Caco-2 (cell line): ENCODE results near the gene IRGQ. TPM values are rescaled to one million over a fixed set of nuclear protein-coding genes. Genes with fewer than 3 reads are reported as not detected.

Experiments
- BruUV-seq: library from RNA; stranded (reverse); fragments of 400-500 nt; replicated peaks from 2 replicates; lab custom pipeline; 2021; lab: Mats Ljungman, UMichigan
- CTCF ChIA-PET: fragments of 300-600 bp; sonication (Branson Sonifier 250); formaldehyde crosslinking; loops from one replicate; lab custom pipeline; 2022; ENCODE audit warnings: antibody characterized with exemption; lab: Charles Lee
- POLR2A ChIA-PET: fragments of 300-600 bp; sonication (Branson Sonifier 250); formaldehyde crosslinking; loops from one replicate; lab custom pipeline; 2022; ENCODE audit warnings: antibody characterized with exemption; lab: Charles Lee
- DNase-seq, 2 experiments: peaks; one replicate each; pipeline versions ENCODE4 v3.0.0 to v3.0.0-alpha.2; 2020 to 2022
- H3K27me3 ChIP-seq: replicated peaks from 2 replicates; pipeline ENCODE4 v1.6.0; 2011; ENCODE audit warnings: low read length; ENCODE audit not compliant: control insufficient read depth, insufficient read depth
- H3K36me3 ChIP-seq: 2 replicates; pipeline ENCODE4 v1.5.1; 2011; ENCODE audit warnings: low read length; ENCODE audit not compliant: control insufficient read depth, insufficient read depth
- H3K4me1 ChIP-seq: fragments of 250-450 bp; sonication (Bioruptor Pico); 2 replicates; pipeline ENCODE4 v1.5.1; 2020; ENCODE audit warnings: mild to moderate bottlenecking
- H3K4me3 ChIP-seq: 2 replicates; pipeline ENCODE4 v1.5.1; 2011; ENCODE audit warnings: low read depth, mild to moderate bottlenecking, control low read depth, low read length
- H3K9me3 ChIP-seq: fragments of 250-450 bp; sonication (Bioruptor Pico); 2 replicates; pipeline ENCODE4 v1.5.1; 2020; ENCODE audit warnings: mild to moderate bottlenecking, moderate library complexity
- H3K27ac Mint-ChIP-seq: one replicate; pipeline ENCODE4 v1.8.0; 2022; ENCODE audit warnings: mixed read lengths; ENCODE audit not compliant: unreplicated experiment
- H3K27me3 Mint-ChIP-seq: one replicate; pipeline ENCODE4 v1.8.0; 2022; ENCODE audit warnings: mixed read lengths; ENCODE audit not compliant: insufficient read depth, unreplicated experiment
- H3K36me3 Mint-ChIP-seq: one replicate; pipeline ENCODE4 v1.8.0; 2022; ENCODE audit warnings: mild to moderate bottlenecking, mixed read lengths; ENCODE audit not compliant: insufficient read depth, unreplicated experiment
- H3K4me1 Mint-ChIP-seq: one replicate; pipeline ENCODE4 v1.8.0; 2022; ENCODE audit warnings: low read depth, mixed read lengths; ENCODE audit not compliant: unreplicated experiment
- H3K4me3 Mint-ChIP-seq: one replicate; pipeline ENCODE4 v1.8.0; 2022; ENCODE audit warnings: mild to moderate bottlenecking, moderate library complexity, mixed read lengths; ENCODE audit not compliant: unreplicated experiment
- H3K9me3 Mint-ChIP-seq: one replicate; pipeline ENCODE4 v1.8.0; 2022; ENCODE audit warnings: mixed read lengths; ENCODE audit not compliant: unreplicated experiment
- intact Hi-C: fragments of 100-400 bp; cut with micrococcal nuclease; formaldehyde crosslinking; loops from one replicate; pipeline ENCODE4 v1.10.0; 2022; ENCODE audit not compliant: unreplicated experiment
- total RNA-seq: library from RNA; stranded (reverse); gene quantifications from 2 replicates; pipeline ENCODE4 v1.2.3, GENCODE V29; 2022
- TF ChIP-seq, protein P1 (sequence below), 2 experiments: fragments of 200-600 bp in 1 of 2; IDR thresholded peaks; 1 replicate in 1 of 2; 2 replicates in 1 of 2; pipeline versions ENCODE4 v1.5.1 to v1.8.0; 2011 to 2022; ENCODE audit warnings: antibody characterized with exemption in 1 of 2, control low read depth in 1 of 2, inconsistent platforms in 1 of 2, low read depth in 1 of 2, low read length in 1 of 2, mild to moderate bottlenecking in 1 of 2, moderate library complexity in 1 of 2; ENCODE audit not compliant: insufficient read depth in 1 of 2, severe bottlenecking in 1 of 2, unreplicated experiment in 1 of 2

IRGQ gene
- total RNA-seq, 1 experiment from 2014 or later: 27.7 TPM

DNA sequence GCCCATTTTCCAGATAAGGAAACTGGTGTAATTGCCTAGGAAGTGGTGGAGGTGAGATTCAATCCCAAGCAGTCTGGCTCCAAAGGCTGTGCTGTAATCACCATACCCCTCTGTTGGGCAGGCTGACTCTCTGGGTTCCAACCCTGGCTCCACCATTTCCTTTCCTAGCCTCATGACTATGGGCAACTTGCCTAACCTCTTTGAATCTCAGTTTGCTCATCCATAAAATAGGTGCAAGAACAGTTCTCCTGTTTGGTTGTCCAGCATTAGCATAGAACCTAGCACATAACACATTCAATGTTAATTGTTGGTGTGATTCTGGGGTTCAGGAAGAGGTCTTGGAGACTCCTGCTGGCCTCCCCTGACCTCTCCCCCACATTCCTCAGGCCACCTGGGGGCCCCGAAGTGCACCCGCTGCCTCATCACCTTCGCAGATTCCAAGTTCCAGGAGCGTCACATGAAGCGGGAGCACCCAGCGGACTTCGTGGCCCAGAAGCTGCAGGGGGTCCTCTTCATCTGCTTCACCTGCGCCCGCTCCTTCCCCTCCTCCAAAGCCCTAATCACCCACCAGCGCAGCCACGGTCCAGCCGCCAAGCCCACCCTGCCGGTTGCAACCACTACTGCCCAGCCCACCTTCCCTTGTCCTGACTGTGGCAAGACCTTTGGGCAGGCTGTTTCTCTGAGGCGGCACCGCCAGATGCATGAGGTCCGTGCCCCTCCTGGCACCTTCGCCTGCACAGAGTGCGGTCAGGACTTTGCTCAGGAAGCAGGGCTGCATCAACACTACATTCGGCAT is 2.7 kb upstream of the IRGQ start:
- no peak overlapping the region for H3K4me3 Mint-ChIP-seq
- BruUV-seq: no TSS peak
- H3K9me3 Mint-ChIP-seq: no peaks in the 10 kb centered on the region
- no peak overlapping the region for H3K27ac Mint-ChIP-seq
- Histone ChIP-seq H3K36me3 (no peaks in the 10 kb centered on the region; the same call in 1 of the 2 replicates), H3K27me3 (no peaks in the 10 kb centered on the region), H3K4me1 (peaks cover 6% of the 10 kb centered on the region; the same call in 1 of the 2 replicates), H3K4me3 (no peak overlapping the region), H3K9me3 (no peaks in the 10 kb centered on the region)
- no peak for DNase-seq
- CTCF ChIA-PET: no interaction called here
- peaks cover 30% of the 10 kb centered on the region for H3K36me3 Mint-ChIP-seq
- TF ChIP-seq, protein P1, sequence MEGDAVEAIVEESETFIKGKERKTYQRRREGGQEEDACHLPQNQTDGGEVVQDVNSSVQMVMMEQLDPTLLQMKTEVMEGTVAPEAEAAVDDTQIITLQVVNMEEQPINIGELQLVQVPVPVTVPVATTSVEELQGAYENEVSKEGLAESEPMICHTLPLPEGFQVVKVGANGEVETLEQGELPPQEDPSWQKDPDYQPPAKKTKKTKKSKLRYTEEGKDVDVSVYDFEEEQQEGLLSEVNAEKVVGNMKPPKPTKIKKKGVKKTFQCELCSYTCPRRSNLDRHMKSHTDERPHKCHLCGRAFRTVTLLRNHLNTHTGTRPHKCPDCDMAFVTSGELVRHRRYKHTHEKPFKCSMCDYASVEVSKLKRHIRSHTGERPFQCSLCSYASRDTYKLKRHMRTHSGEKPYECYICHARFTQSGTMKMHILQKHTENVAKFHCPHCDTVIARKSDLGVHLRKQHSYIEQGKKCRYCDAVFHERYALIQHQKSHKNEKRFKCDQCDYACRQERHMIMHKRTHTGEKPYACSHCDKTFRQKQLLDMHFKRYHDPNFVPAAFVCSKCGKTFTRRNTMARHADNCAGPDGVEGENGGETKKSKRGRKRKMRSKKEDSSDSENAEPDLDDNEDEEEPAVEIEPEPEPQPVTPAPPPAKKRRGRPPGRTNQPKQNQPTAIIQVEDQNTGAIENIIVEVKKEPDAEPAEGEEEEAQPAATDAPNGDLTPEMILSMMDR (IDR thresholded peaks at IDR 0.05; ENCODE audit: insufficient read depth in 1 of 2, low read depth in 1 of 2, low read length in 1 of 2, severe bottlenecking in 1 of 2, unreplicated experiment in 1 of 2): no peak
- intact Hi-C loops: loop anchor here (10.0 kb wide), 2 partner anchors 134 to 186 kb away; partner anchors contain the start of genes KCNN4 and LYPD3
- POLR2A ChIA-PET: no interaction called here
- H3K27me3 Mint-ChIP-seq: no peaks in the 10 kb centered on the region
- peaks cover 5% of the 10 kb centered on the region for H3K4me1 Mint-ChIP-seq

DNA sequence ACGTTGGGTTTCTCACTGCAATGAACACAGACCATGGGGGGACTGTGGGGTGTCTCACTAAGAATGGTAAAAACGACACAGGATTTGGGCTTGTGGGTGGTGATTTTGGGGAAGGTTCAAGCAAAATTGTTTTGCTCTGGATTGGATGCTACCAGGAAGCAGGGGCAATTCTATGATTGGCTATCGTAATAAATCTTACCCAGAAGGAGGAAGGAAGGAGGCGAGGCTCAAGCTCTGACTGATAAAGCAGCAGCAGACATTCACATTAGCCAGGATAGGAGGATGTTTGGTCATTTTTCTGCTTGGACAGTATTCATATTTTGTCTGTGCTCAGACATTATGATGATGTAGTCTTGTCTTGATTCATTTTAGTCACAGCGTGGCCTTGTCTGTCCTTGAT is 1.9 kb upstream of the IRGQ start:
- no peaks in the 10 kb centered on the region; the same call in 1 of the 2 replicates for H3K36me3 ChIP-seq
- H3K4me3 Mint-ChIP-seq: peak overlapping the region; percentile 97
- intact Hi-C loops: loop anchor here (10.0 kb wide), 2 partner anchors 133 to 187 kb away; partner anchors contain the start of genes KCNN4 and LYPD3
- peaks cover 6% of the 10 kb centered on the region; the same call in 1 of the 2 replicates for H3K4me1 ChIP-seq
- H3K4me3 ChIP-seq: peak overlapping the region; percentile 57
- POLR2A ChIA-PET: no interaction called here
- TF ChIP-seq, protein P1 (IDR thresholded peaks at IDR 0.05; ENCODE audit: insufficient read depth in 1 of 2, low read depth in 1 of 2, low read length in 1 of 2, severe bottlenecking in 1 of 2, unreplicated experiment in 1 of 2): no peak
- H3K4me1 Mint-ChIP-seq: peaks cover 7% of the 10 kb centered on the region
- DNase-seq: no peak
- no peaks in the 10 kb centered on the region for H3K27me3 ChIP-seq
- H3K27me3 Mint-ChIP-seq: no peaks in the 10 kb centered on the region
- no peaks in the 10 kb centered on the region for H3K9me3 ChIP-seq
- H3K27ac Mint-ChIP-seq: peak overlapping the region; percentile 95
- CTCF ChIA-PET: no interaction called here
- H3K36me3 Mint-ChIP-seq: peaks cover 36% of the 10 kb centered on the region
- BruUV-seq: no TSS peak
- no peaks in the 10 kb centered on the region for H3K9me3 Mint-ChIP-seq

DNA sequence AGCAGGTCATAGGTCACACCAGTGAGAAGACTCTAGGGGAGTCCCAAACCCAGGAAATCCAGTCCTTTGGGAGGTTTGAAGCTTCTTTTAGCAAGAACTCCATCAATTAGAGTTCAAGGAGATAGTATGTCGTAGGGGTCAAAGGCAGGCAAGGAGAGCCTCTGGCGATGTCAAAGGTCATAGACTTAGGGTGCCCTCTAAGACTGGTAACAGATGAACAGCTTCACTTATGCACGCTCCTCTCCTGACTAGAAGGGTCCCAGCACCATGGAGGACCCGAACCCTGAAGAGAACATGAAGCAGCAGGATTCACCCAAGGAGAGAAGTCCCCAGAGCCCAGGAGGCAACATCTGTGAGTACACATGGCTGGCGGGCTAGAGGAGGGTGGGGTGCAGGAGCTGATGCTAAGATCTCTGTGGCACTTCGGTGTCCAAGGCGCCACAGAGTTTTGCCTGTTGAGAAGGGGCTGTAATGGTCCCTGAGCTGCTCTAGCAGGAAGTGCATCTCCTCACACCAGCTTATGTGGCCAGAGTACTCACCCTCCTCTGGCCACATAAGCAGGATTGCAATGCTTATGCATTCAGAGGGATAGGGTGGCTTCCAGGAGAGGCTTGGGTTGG is 1.0 kb upstream of the IRGQ start:
- Histone ChIP-seq H3K27me3 (no peaks in the 10 kb centered on the region), H3K36me3 (no peaks in the 10 kb centered on the region; the same call in 1 of the 2 replicates), H3K4me1 (peaks cover 6% of the 10 kb centered on the region; the same call in 1 of the 2 replicates), H3K4me3 (peak overlapping the region; percentile 57), H3K9me3 (no peaks in the 10 kb centered on the region)
- H3K36me3 Mint-ChIP-seq: peaks cover 36% of the 10 kb centered on the region
- BruUV-seq: no TSS peak
- peak overlapping the region; percentile 95 for H3K27ac Mint-ChIP-seq
- peaks cover 7% of the 10 kb centered on the region for H3K4me1 Mint-ChIP-seq
- ChIA-PET CTCF (interaction anchor here (0.7 to 3.3 kb wide), 3 partner anchors 22 to 72 kb away, joined by 4 to 27 read pairs (median 15); no protein-coding TSS in a partner anchor), POLR2A (interaction anchor here (1.1 to 1.5 kb wide), 2 partner anchors 17 to 71 kb away, joined by 4 to 9 read pairs; no protein-coding TSS in a partner anchor)
- no peak for DNase-seq
- peak overlapping the region; percentile 97 for H3K4me3 Mint-ChIP-seq
- H3K9me3 Mint-ChIP-seq: no peaks in the 10 kb centered on the region
- H3K27me3 Mint-ChIP-seq: no peaks in the 10 kb centered on the region
- intact Hi-C loops: loop anchor here (1.0 to 10.0 kb wide), 6 partner anchors 22 to 188 kb away; partner anchors contain the start of genes KCNN4, LYPD3, PINLYP and XRCC1
- TF ChIP-seq, protein P1 (IDR thresholded peaks at IDR 0.05; ENCODE audit: insufficient read depth in 1 of 2, low read depth in 1 of 2, low read length in 1 of 2, severe bottlenecking in 1 of 2, unreplicated experiment in 1 of 2): no peak
